Esophagus squamous epithelium (tissue), 4 donors: Measurements from ENCODE around the gene POTEE.
"Not testable (repeated sequence)": the region's sequence is repeated elsewhere in the genome, so short reads cannot be mapped to it uniquely, and the experiment has no call there.

Source experiments
- CTCF ChIP-seq, 6 experiments: fragments of 450-650 bp in 4 of 6; fragments of 200-600 bp in 2 of 6; sonication (generic) in 2 of 6; IDR thresholded peaks; one replicate each; pipeline ENCODE4 v1.5.1; 2016 to 2019; ENCODE audit warnings: antibody characterized with exemption in 6 of 6, mild to moderate bottlenecking in 4 of 6, moderate library complexity in 4 of 6
- POLR2A ChIP-seq, 4 donors: fragments of 450-650 bp; IDR thresholded peaks; one replicate each; pipeline ENCODE4 v1.6.1; 2017; ENCODE audit warnings: antibody characterized with exemption in 4 of 4, mild to moderate bottlenecking in 4 of 4, moderate library complexity in 3 of 4

GRCh38 chr2:131217238-131217986, 8.1 kb downstream of the POTEE start:
- not testable (repeated sequence) for TF ChIP-seq CTCF, POLR2A (IDR thresholded peaks at IDR 0.05)
